ENCODE data around the gene SPSB3.
"Not testable (repeated sequence)": the region's sequence is repeated elsewhere in the genome, so short reads cannot be mapped to it uniquely, and the experiment has no call there.

The SPSB3 gene

GRCh38 chr16:1734123-1734522 lies 48.2 kb downstream of the SPSB3 start:
- no peak for TF ChIP-seq CTCF (conservative IDR thresholded peaks at IDR 0.05; ENCODE audit: low read length)
- H3K4me3 ChIP-seq (ENCODE audit: low read length), result no peak overlapping the region
- no peak for DNase-seq (ENCODE audit: low read depth)

- H3K4me3 ChIP-seq (ENCODE audit: low read length); DNase-seq (ENCODE audit: low read depth): not testable (repeated sequence)
Measured at GRCh38 chr16:1732551-1732987, 49.8 kb downstream of the SPSB3 start.

GRCh38 chr16:1732071-1732470 lies 50.3 kb downstream of the SPSB3 start:
- TF ChIP-seq CTCF (conservative IDR thresholded peaks at IDR 0.05; ENCODE audit: low read length), result no peak
- no peak for DNase-seq (ENCODE audit: low read depth)
- H3K4me3 ChIP-seq (ENCODE audit: low read length), result no peak overlapping the region

- no peak for DNase-seq (ENCODE audit: low read depth)
- H3K4me3 ChIP-seq (ENCODE audit: low read length), result no peak overlapping the region
- no peak for TF ChIP-seq CTCF (conservative IDR thresholded peaks at IDR 0.05; ENCODE audit: low read length)
Measured at GRCh38 chr16:1731603-1732002, 50.8 kb downstream of the SPSB3 start.

GRCh38 chr16:1731073-1731472 lies 51.3 kb downstream of the SPSB3 start:
- no peak for TF ChIP-seq CTCF (conservative IDR thresholded peaks at IDR 0.05; ENCODE audit: low read length)

GRCh38 chr16:1729445-1729844 lies 52.9 kb downstream of the SPSB3 start:
- no peak for DNase-seq (ENCODE audit: low read depth)
- H3K4me3 ChIP-seq (ENCODE audit: low read length), result no peak overlapping the region
- no peak for TF ChIP-seq CTCF (conservative IDR thresholded peaks at IDR 0.05; ENCODE audit: low read length)

More at GRCh38 chr16:1731073-1731472, 51.3 kb downstream of the SPSB3 start:
- no peak for DNase-seq (ENCODE audit: low read depth)
- H3K4me3 ChIP-seq (ENCODE audit: low read length), result no peak overlapping the region

- no peak overlapping the region for H3K4me3 ChIP-seq (ENCODE audit: low read length)
- no peak for DNase-seq (ENCODE audit: low read depth)
- no peak for TF ChIP-seq CTCF (conservative IDR thresholded peaks at IDR 0.05; ENCODE audit: low read length)
Measured at GRCh38 chr16:1729026-1729425, 53.3 kb downstream of the SPSB3 start.

All from AG10803 (cell line).